Medulla oblongata (tissue), 1 donor: ENCODE results near the gene GTPBP10.

Experiments used
- DNase-seq: peaks from one replicate; pipeline ENCODE4 v3.0.0-alpha.2; 2015; ENCODE audit errors: extremely low spot score

Gene GTPBP10

GRCh38 chr7:90351987-90352386 lies 5.5 kb downstream of the GTPBP10 start:
- DNase-seq: no peak

- no peak for DNase-seq
Observed at GRCh38 chr7:90383422-90383821, 36.9 kb downstream of the GTPBP10 start.

- DNase-seq: no peak
Observed at GRCh38 chr7:90383861-90384260, 37.3 kb downstream of the GTPBP10 start.

GRCh38 chr7:90384433-90384832 lies 37.9 kb downstream of the GTPBP10 start:
- no peak for DNase-seq

- DNase-seq: no peak
Observed at GRCh38 chr7:90387470-90388240, 41.1 kb downstream of the GTPBP10 start.

- DNase-seq: no peak
Observed at GRCh38 chr7:90390926-90391325, 44.4 kb downstream of the GTPBP10 start.

GRCh38 chr7:90391488-90391887 lies 45.0 kb downstream of the GTPBP10 start:
- DNase-seq: no peak

- no peak for DNase-seq
Observed at GRCh38 chr7:90396420-90396819, 49.9 kb downstream of the GTPBP10 start.

GRCh38 chr7:90401989-90402388 lies 55.5 kb downstream of the GTPBP10 start:
- DNase-seq: no peak

GRCh38 chr7:90402785-90403173 lies 56.3 kb downstream of the GTPBP10 start:
- DNase-seq: no peak

- DNase-seq: peak; percentile 87
Observed at GRCh38 chr7:90403174-90404113, 56.9 kb downstream of the GTPBP10 start, which contains the start of gene CLDN12. Gene CLDN12 (plus strand): TSS chr7:90403461. CDS start chr7:90412677, 9,216 bp downstream.

- no peak for DNase-seq
Observed at GRCh38 chr7:90404777-90405176, 58.3 kb downstream of the GTPBP10 start.

- DNase-seq: peak; percentile 93
Observed at GRCh38 chr7:90407484-90407821, 60.9 kb downstream of the GTPBP10 start.

- DNase-seq: no peak
Observed at GRCh38 chr7:90408142-90408541, 61.6 kb downstream of the GTPBP10 start.

GRCh38 chr7:90409667-90410066 lies 63.2 kb downstream of the GTPBP10 start:
- no peak for DNase-seq

- DNase-seq: no peak
Observed at GRCh38 chr7:90411510-90411909, 65.0 kb downstream of the GTPBP10 start.

- DNase-seq: no peak
Observed at GRCh38 chr7:90412458-90413184, 66.1 kb downstream of the GTPBP10 start.

GRCh38 chr7:90413185-90413528 lies 66.6 kb downstream of the GTPBP10 start:
- no peak for DNase-seq

- DNase-seq: no peak
Observed at GRCh38 chr7:90421651-90422050, 75.1 kb downstream of the GTPBP10 start.

- no peak for DNase-seq
Observed at GRCh38 chr7:90424720-90425119, 78.2 kb downstream of the GTPBP10 start.

GRCh38 chr7:90425376-90425775 lies 78.9 kb downstream of the GTPBP10 start:
- no peak for DNase-seq
